GM12878 (cell line): ENCODE measurements around the gene BRAT1. TPM values are rescaled to one million over a fixed set of nuclear protein-coding genes. Genes with fewer than 3 reads are reported as not detected.

Source experiments
- ATAC-seq: fragments of 200-7000 bp; cut with Tn5 transposase; 3 replicates; pipeline ENCODE4 v1.9.1; 2020; ENCODE audit warnings: mild to moderate bottlenecking, moderate library complexity
- BruUV-seq: library from RNA; stranded (reverse); fragments of 400-500 nt; replicated peaks from 2 replicates; lab custom pipeline; 2021; lab: Mats Ljungman, UMichigan
- CTCF ChIA-PET: fragments of 300-600 bp; sonication (Branson Sonifier 250); formaldehyde crosslinking; extraction: SDS; loops from one replicate; lab custom pipeline; 2021; ENCODE audit warnings: inconsistent platforms; lab: Yijun Ruan, JAX
- POLR2A ChIA-PET: fragments of 350-600 bp; formaldehyde crosslinking; extraction: SDS; loops from one replicate; lab custom pipeline; 2021; ENCODE audit warnings: inconsistent platforms; lab: Charles Lee
- RAD21 ChIA-PET: fragments of 300-600 bp; sonication (Branson Sonifier 250); formaldehyde crosslinking; loops from one replicate; lab custom pipeline; 2023; ENCODE audit warnings: antibody characterized with exemption; ENCODE audit not compliant: unreplicated experiment; lab: Charles Lee
- SMC1A ChIA-PET: fragments of 300-600 bp; sonication (Branson Sonifier 250); formaldehyde crosslinking; loops from one replicate; lab custom pipeline; 2023; ENCODE audit not compliant: unreplicated experiment, uncharacterized antibody; lab: Charles Lee
- DNase-seq: peaks from one replicate; pipeline ENCODE4 v3.0.0-alpha.2; 2011; ENCODE audit warnings: low read depth, low spot score
- FAIRE-seq: peaks from 3 replicates; lab custom pipeline; 2011; peaks lifted over from hg19 to GRCh38; lab: Jason Lieb, UNC
- H2AFZ ChIP-seq: 2 replicates; pipeline ENCODE4 v1.6.0; 2011; ENCODE audit warnings: low read depth, low read length, control low read depth; ENCODE audit not compliant: control insufficient read depth
- H3K27ac ChIP-seq: 2 replicates; pipeline ENCODE4 v1.5.1; 2011; ENCODE audit warnings: control low read depth; ENCODE audit not compliant: control insufficient read depth, insufficient read depth
- H3K27me3 ChIP-seq, 2 experiments: replicated peaks in 1 of 2; 2 replicates each; pipeline versions ENCODE4 v1.6.0 to v1.6.1; 2011; ENCODE audit warnings: low read length in 1 of 2; ENCODE audit not compliant: control insufficient read depth in 2 of 2, insufficient read depth in 2 of 2
- H3K36me3 ChIP-seq, 2 experiments: 2 replicates each; pipeline ENCODE4 v1.5.1; 2011; ENCODE audit warnings: low read length in 1 of 2; ENCODE audit not compliant: control insufficient read depth in 2 of 2, insufficient read depth in 2 of 2
- H3K4me1 ChIP-seq: 2 replicates; pipeline ENCODE4 v1.6.1; 2011; ENCODE audit warnings: mild to moderate bottlenecking, low read length, moderate library complexity, mixed read lengths; ENCODE audit not compliant: control insufficient read depth, insufficient read depth
- H3K4me2 ChIP-seq: 2 replicates; pipeline ENCODE4 v1.6.0; 2011; ENCODE audit warnings: control low read depth; ENCODE audit not compliant: control insufficient read depth, insufficient read depth
- H3K4me3 ChIP-seq: fragments of 200-600 bp; sonication (generic); 2 replicates; pipeline ENCODE4 v1.5.1; 2016
- H3K79me2 ChIP-seq: 2 replicates; pipeline ENCODE4 v1.6.0; 2011; ENCODE audit warnings: low read length; ENCODE audit not compliant: control insufficient read depth, insufficient read depth
- H3K9ac ChIP-seq: 2 replicates; pipeline ENCODE4 v1.8.0; 2011; ENCODE audit warnings: low read length, control low read depth, mixed read lengths; ENCODE audit not compliant: control insufficient read depth, insufficient read depth
- H3K9me3 ChIP-seq: replicated peaks from 3 replicates; pipeline ENCODE4 v1.5.1; 2011; ENCODE audit warnings: mild to moderate bottlenecking, low read length; ENCODE audit not compliant: control insufficient read depth, insufficient read depth
- H4K20me1 ChIP-seq: 2 replicates; pipeline ENCODE4 v1.6.0; 2011; ENCODE audit not compliant: control insufficient read depth, insufficient read depth
- ATF7 ChIP-seq: fragments of 450-650 bp; IDR thresholded peaks from 2 replicates; pipeline ENCODE4 v1.6.1; 2016; ENCODE audit warnings: low read depth, mild to moderate bottlenecking
- BCL11A ChIP-seq: IDR thresholded peaks from 2 replicates; pipeline ENCODE4 v1.6.1; 2011; ENCODE audit warnings: low read depth, low read length
- EP300 ChIP-seq, 2 experiments: fragments of 150-350 bp in 1 of 2; IDR thresholded peaks; 2 replicates each; pipeline ENCODE4 v1.6.1; 2011 to 2012; ENCODE audit warnings: low read depth in 2 of 2, low read length in 2 of 2, borderline replicate concordance in 1 of 2, improper control_type of control experiment in 1 of 2, inconsistent platforms in 1 of 2; ENCODE audit not compliant: control insufficient read depth in 1 of 2
- RBBP5 ChIP-seq: fragments of 200-600 bp; sonication (generic); conservative IDR thresholded peaks from 2 replicates; pipeline ENCODE4 v1.6.1; 2016
- RELA ChIP-seq: fragments of 450-650 bp; IDR thresholded peaks from 2 replicates; pipeline ENCODE4 v1.8.0; 2014; ENCODE audit warnings: borderline replicate concordance; ENCODE audit not compliant: partially characterized antibody
- RFX5 ChIP-seq: IDR thresholded peaks from 2 replicates; pipeline ENCODE4 v1.6.1; 2011; ENCODE audit warnings: low read depth, low read length, improper control_type of control experiment
- SIN3A ChIP-seq: IDR thresholded peaks from 2 replicates; pipeline ENCODE4 v1.6.1; 2012; ENCODE audit warnings: low read depth, low read length, improper control_type of control experiment
- SPI1 ChIP-seq: IDR thresholded peaks from 2 replicates; pipeline ENCODE4 v1.6.1; 2011; ENCODE audit warnings: low read depth, mild to moderate bottlenecking, low read length, moderate library complexity, borderline replicate concordance; ENCODE audit not compliant: insufficient read depth
- SREBF2 ChIP-seq: IDR thresholded peaks from 2 replicates; pipeline ENCODE4 v1.6.1; 2012; ENCODE audit warnings: mild to moderate bottlenecking, low read length
- SRF ChIP-seq, 2 experiments: IDR thresholded peaks; 2 replicates each; pipeline ENCODE4 v1.6.1; 2011; ENCODE audit warnings: low read depth in 2 of 2, low read length in 2 of 2, mild to moderate bottlenecking in 1 of 2, moderate library complexity in 1 of 2
- TARDBP ChIP-seq: IDR thresholded peaks from 2 replicates; pipeline ENCODE4 v1.6.1; 2016; ENCODE audit warnings: borderline replicate concordance
- WRNIP1 ChIP-seq: IDR thresholded peaks from 2 replicates; pipeline ENCODE4 v1.6.1; 2011; ENCODE audit warnings: low read depth, low read length, improper control_type of control experiment, borderline replicate concordance
- YY1 ChIP-seq: IDR thresholded peaks from 2 replicates; pipeline ENCODE4 v1.6.1; 2011; ENCODE audit warnings: low read depth, mild to moderate bottlenecking, low read length
- ZNF24 ChIP-seq: fragments of 450-650 bp; IDR thresholded peaks from 2 replicates; pipeline ENCODE4 v1.6.1; 2017; ENCODE audit warnings: antibody characterized with exemption, mild to moderate bottlenecking
- WGBS: methylation state at CpG from one replicate; pipeline ENCODE4 v1.1.6; 2016; ENCODE audit warnings: low lambda C conversion rate; ENCODE audit not compliant: insufficient replicate concordance, insufficient coverage; ENCODE audit errors: missing lambda C conversion rate; 5-methylcytosine and 5-hydroxymethylcytosine counted together
- in situ Hi-C: fragments of 300-500 bp; cut with MboI; formaldehyde crosslinking; loops from 9 replicates; pipeline ENCODE4 v1.14.3; 2018; ENCODE audit warnings: mixed read lengths
- intact Hi-C: fragments of 100-400 bp; cut with micrococcal nuclease; formaldehyde crosslinking; loops from one replicate; pipeline ENCODE4 v1.14.2; 2022; ENCODE audit not compliant: unreplicated experiment
- polyA plus RNA-seq, 11 experiments: library from polyadenylated mRNA; depleted of rRNA in 4 of 11; unstranded in 6 of 11; stranded (reverse) in 5 of 11; fragments of >200 nt; fragmentation: Nextera tagmentation in 4 of 11; fragmentation: Illumina TruSeq in 1 of 11; extraction: Ambion mirVana in 4 of 11; extraction: Trizol in 1 of 11; gene quantifications; 1 replicate in 1 of 11; 2 replicates in 10 of 11; pipeline versions ENCODE4 v1.2.1 to v1.2.3, GENCODE V29; 2011 to 2016; ENCODE audit warnings: inconsistent platforms in 2 of 11, missing spikeins in 2 of 11, low read depth in 1 of 11
- total RNA-seq, 4 experiments: library from RNA; depleted of rRNA in 3 of 4; stranded (reverse); fragments of >200 nt in 3 of 4; fragmentation: Illumina TruSeq in 1 of 4; extraction: Trizol in 1 of 4; gene quantifications; 2 replicates each; pipeline versions ENCODE4 v1.2.1 to v1.2.3, GENCODE V29; 2013 to 2021
- TF ChIP-seq, protein P1 (sequence below): fragments of 450-650 bp; IDR thresholded peaks from 2 replicates; pipeline ENCODE4 v1.6.1; 2014; ENCODE audit warnings: mild to moderate bottlenecking

The BRAT1 gene
- total and polyA plus RNA-seq, 10 of the 15 experiments (the other 5 are each of a cell fraction or from before 2014, with no cell fraction given): 0.13 to 53.3 (median 16.0) TPM

DNA sequence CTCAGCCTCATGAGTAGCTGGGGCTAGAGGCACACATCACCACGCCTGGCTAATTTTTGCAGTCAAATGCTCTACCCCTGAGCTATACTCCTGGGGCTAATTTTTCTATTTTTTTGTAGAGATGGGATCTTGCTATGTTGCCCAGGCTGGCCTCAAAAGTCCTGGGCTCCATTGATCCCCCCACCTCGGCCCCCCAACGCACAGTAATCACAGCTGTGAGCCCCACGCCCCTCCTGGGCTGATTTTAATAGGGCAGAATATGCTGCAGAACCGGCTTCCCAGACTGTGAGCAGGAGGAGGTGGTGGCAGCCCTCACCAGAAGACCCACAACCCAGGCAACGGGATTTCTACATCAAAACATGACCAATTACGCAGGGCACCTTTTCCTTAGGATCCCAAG lies 15.2 kb downstream of the BRAT1 start:
- Histone ChIP-seq H3K4me1 (no peaks in the 10 kb centered on the region), H3K4me2 (no peak overlapping the region), H3K27me3 (no peaks in the 10 kb centered on the region), H3K4me3 (no peak overlapping the region)
- POLR2A ChIA-PET: no interaction called here
- TF ChIP-seq, protein P1, sequence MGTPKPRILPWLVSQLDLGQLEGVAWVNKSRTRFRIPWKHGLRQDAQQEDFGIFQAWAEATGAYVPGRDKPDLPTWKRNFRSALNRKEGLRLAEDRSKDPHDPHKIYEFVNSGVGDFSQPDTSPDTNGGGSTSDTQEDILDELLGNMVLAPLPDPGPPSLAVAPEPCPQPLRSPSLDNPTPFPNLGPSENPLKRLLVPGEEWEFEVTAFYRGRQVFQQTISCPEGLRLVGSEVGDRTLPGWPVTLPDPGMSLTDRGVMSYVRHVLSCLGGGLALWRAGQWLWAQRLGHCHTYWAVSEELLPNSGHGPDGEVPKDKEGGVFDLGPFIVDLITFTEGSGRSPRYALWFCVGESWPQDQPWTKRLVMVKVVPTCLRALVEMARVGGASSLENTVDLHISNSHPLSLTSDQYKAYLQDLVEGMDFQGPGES: no peak
- no peak for TF ChIP-seq ATF7
- no peak for TF ChIP-seq RBBP5
- no peak for TF ChIP-seq WRNIP1
- no peak for TF ChIP-seq BCL11A
- TF ChIP-seq RFX5: no peak
- no peak for TF ChIP-seq SPI1
- TF ChIP-seq TARDBP: no peak
- TF ChIP-seq EP300 (IDR thresholded peaks at IDR 0.05; ENCODE audit: borderline replicate concordance in 1 of 2, control insufficient read depth in 1 of 2, low read depth in 2 of 2, low read length in 2 of 2): no peak
- TF ChIP-seq RELA: no peak
- TF ChIP-seq SREBF2: no peak
- TF ChIP-seq YY1: no peak
- no peak for TF ChIP-seq ZNF24
- TF ChIP-seq SRF (IDR thresholded peaks at IDR 0.05; ENCODE audit: low read depth in 2 of 2, low read length in 2 of 2): no peak
- no peak for TF ChIP-seq SIN3A
- TF ChIP-seq, all 136 proteins: peak for 0
- ChIA-PET SMC1A (no interaction called here), CTCF (no interaction called here), RAD21 (no interaction called here)
- intact Hi-C loops: no loop called here
- in situ Hi-C loops: no loop called here
- DNase-seq (no peak), FAIRE-seq (no peak), ATAC-seq (no peak)
- WGBS: 96% methylated on average over 7 of the region's 7 CpGs
- Histone ChIP-seq H2AFZ (no peak overlapping the region), H4K20me1 (no peaks in the 10 kb centered on the region), H3K27ac (no peak overlapping the region), H3K79me2 (no peaks in the 10 kb centered on the region), H3K9me3 (no peaks in the 10 kb centered on the region), H3K36me3 (peaks cover 0 to 23% of the 10 kb centered on the region in 2 experiments; a peak in 3 of 4 replicates), H3K9ac (no peak overlapping the region)
- no TSS peak for BruUV-seq
